H1 (cell line): ENCODE measurements around the gene PXDN. TPM values are rescaled to one million over a fixed set of nuclear protein-coding genes. Genes with fewer than 3 reads are reported as not detected.

Experiments
- CTCF ChIA-PET: fragments of 300-600 bp; sonication (Branson Sonifier 250); formaldehyde crosslinking; loops from one replicate; lab custom pipeline; 2021; ENCODE audit not compliant: partially characterized antibody; lab: Charles Lee
- POLR2A ChIA-PET: fragments of 300-600 bp; sonication (Branson Sonifier 250); formaldehyde crosslinking; loops from one replicate; lab custom pipeline; 2021; ENCODE audit warnings: inconsistent platforms; ENCODE audit not compliant: partially characterized antibody; lab: Charles Lee
- DNase-seq, 2 experiments: peaks; one replicate each; pipeline versions ENCODE4 v3.0.0 to v3.0.0-alpha.2; 2010 to 2022; ENCODE audit warnings: low spot score in 2 of 2, low read depth in 1 of 2, mixed read lengths in 1 of 2
- FAIRE-seq: peaks from 2 replicates; lab custom pipeline; 2011; peaks lifted over from hg19 to GRCh38; lab: Jason Lieb, UNC
- H2AFZ ChIP-seq: 2 replicates; pipeline ENCODE4 v1.8.1; 2012; ENCODE audit warnings: low read length, inconsistent platforms
- H2AK5ac ChIP-seq: 2 replicates; pipeline ENCODE4 v1.6.1; 2013; ENCODE audit warnings: low read depth, low read length
- H2BK120ac ChIP-seq: replicated peaks from 2 replicates; pipeline ENCODE3; 2013; ENCODE audit warnings: low read depth, low read length, inconsistent platforms
- H2BK12ac ChIP-seq: 2 replicates; pipeline ENCODE4 v1.6.1; 2013; ENCODE audit warnings: low read depth, low read length
- H2BK15ac ChIP-seq: 2 replicates; pipeline ENCODE4 v1.6.1; 2013; ENCODE audit warnings: low read length
- H2BK20ac ChIP-seq: 2 replicates; pipeline ENCODE4 v1.6.1; 2013; ENCODE audit warnings: low read length
- H2BK5ac ChIP-seq: 2 replicates; pipeline ENCODE4 v1.6.1; 2013; ENCODE audit warnings: low read depth, low read length
- H3K14ac ChIP-seq: 2 replicates; pipeline ENCODE4 v1.6.1; 2013; ENCODE audit warnings: inconsistent platforms; ENCODE audit not compliant: insufficient read length
- H3K18ac ChIP-seq: 2 replicates; pipeline ENCODE4 v1.6.1; 2013; ENCODE audit warnings: low read length; ENCODE audit errors: extremely low read depth
- H3K23ac ChIP-seq: 2 replicates; pipeline ENCODE4 v1.6.1; 2013; ENCODE audit warnings: inconsistent platforms; ENCODE audit not compliant: insufficient read length
- H3K23me2 ChIP-seq: 2 replicates; pipeline ENCODE4 v1.6.1; 2013; ENCODE audit warnings: low read depth, low read length
- H3K27ac ChIP-seq: 2 replicates; pipeline ENCODE4 v1.6.1; 2011; ENCODE audit warnings: low read depth, low read length, inconsistent platforms
- H3K27me3 ChIP-seq, 4 experiments: replicated peaks in 1 of 4; 1 replicate in 1 of 4; 2 replicates in 3 of 4; pipeline versions ENCODE4 v1.6.1 to v1.8.1; 2011 to 2013; ENCODE audit warnings: low read length in 3 of 4, mild to moderate bottlenecking in 3 of 4, inconsistent platforms in 2 of 4, mixed read lengths in 2 of 4, moderate library complexity in 1 of 4; ENCODE audit not compliant: control insufficient read depth in 3 of 4, insufficient read depth in 3 of 4; ENCODE audit errors: extremely low read depth in 1 of 4
- H3K36me3 ChIP-seq, 4 experiments: 2 replicates each; pipeline versions ENCODE4 v1.6.1 to v1.8.1; 2011 to 2013; ENCODE audit warnings: mild to moderate bottlenecking in 4 of 4, low read length in 3 of 4, moderate library complexity in 2 of 4, control low read depth in 1 of 4, inconsistent platforms in 1 of 4; ENCODE audit not compliant: insufficient read depth in 4 of 4, control insufficient read depth in 2 of 4
- H3K4ac ChIP-seq: replicated peaks from 2 replicates; pipeline ENCODE3; 2013; ENCODE audit warnings: low read length, low read depth, mixed read lengths, inconsistent platforms; ENCODE audit not compliant: insufficient read length
- H3K4me1 ChIP-seq, 4 experiments: replicated peaks in 1 of 4; 1 replicate in 1 of 4; 2 replicates in 3 of 4; pipeline versions ENCODE4 v1.6.1 to v1.8.1; 2011 to 2013; ENCODE audit warnings: low read length in 3 of 4, inconsistent platforms in 2 of 4, mixed read lengths in 1 of 4; ENCODE audit not compliant: insufficient read depth in 4 of 4, control insufficient read depth in 3 of 4
- H3K4me2 ChIP-seq, 2 experiments: 2 replicates each; pipeline versions ENCODE4 v1.6.1 to v1.8.1; 2011 to 2013; ENCODE audit warnings: low read depth in 2 of 2, low read length in 2 of 2, control low read depth in 1 of 2, inconsistent platforms in 1 of 2, mild to moderate bottlenecking in 1 of 2; ENCODE audit not compliant: insufficient read depth in 1 of 2
- H3K4me3 ChIP-seq, 4 experiments: fragments of 200-600, 300-600 bp in 1 of 4; sonication (generic), shearing (Covaris generic), sonication (Bioruptor Twin) in 1 of 4; 2 replicates each; pipeline versions ENCODE4 v1.5.1 to v1.8.1; 2011 to 2016; ENCODE audit warnings: low read length in 4 of 4, low read depth in 3 of 4, control low read depth in 2 of 4, inconsistent platforms in 2 of 4, mild to moderate bottlenecking in 2 of 4, mixed read lengths in 1 of 4, moderate library complexity in 1 of 4; ENCODE audit not compliant: insufficient read depth in 2 of 4; ENCODE audit errors: extremely low read depth in 1 of 4
- H3K56ac ChIP-seq: replicated peaks from 2 replicates; pipeline ENCODE3; 2013; ENCODE audit warnings: low read depth, mild to moderate bottlenecking, mixed read lengths, low read length, inconsistent platforms; ENCODE audit not compliant: insufficient read length
- H3K79me1 ChIP-seq: 2 replicates; pipeline ENCODE4 v1.6.1; 2013; ENCODE audit warnings: low read depth, low read length, control low read depth
- H3K79me2 ChIP-seq, 2 experiments: 2 replicates each; pipeline versions ENCODE4 v1.6.1 to v1.8.1; 2012 to 2013; ENCODE audit warnings: low read length in 2 of 2, mild to moderate bottlenecking in 2 of 2, inconsistent platforms in 1 of 2; ENCODE audit not compliant: insufficient read depth in 2 of 2, control insufficient read depth in 1 of 2
- H3K9ac ChIP-seq, 4 experiments: replicated peaks in 1 of 4; 1 replicate in 1 of 4; 2 replicates in 3 of 4; pipeline versions ENCODE4 v1.6.1 to v1.8.1; 2011 to 2013; ENCODE audit warnings: low read depth in 3 of 4, low read length in 3 of 4, control low read depth in 2 of 4, mild to moderate bottlenecking in 2 of 4, moderate library complexity in 2 of 4, inconsistent platforms in 1 of 4; ENCODE audit errors: extremely low read depth in 1 of 4
- H3K9me3 ChIP-seq, 2 experiments: 2 replicates each; pipeline versions ENCODE4 v1.6.1 to v1.8.1; 2012 to 2013; ENCODE audit warnings: mild to moderate bottlenecking in 2 of 2, moderate library complexity in 2 of 2, control low read depth in 1 of 2, inconsistent platforms in 1 of 2, low read depth in 1 of 2, low read length in 1 of 2, mixed read lengths in 1 of 2; ENCODE audit not compliant: insufficient read depth in 2 of 2
- H4K20me1 ChIP-seq, 2 experiments: replicated peaks in 1 of 2; 2 replicates each; pipeline versions ENCODE3 to v1.8.1; 2011 to 2013; ENCODE audit warnings: inconsistent platforms in 2 of 2, low read length in 2 of 2, mild to moderate bottlenecking in 1 of 2; ENCODE audit not compliant: insufficient read depth in 2 of 2, control insufficient read depth in 1 of 2
- H4K5ac ChIP-seq: 2 replicates; pipeline ENCODE4 v1.6.1; 2013; ENCODE audit warnings: low read length, low read depth, mixed read lengths, inconsistent platforms; ENCODE audit not compliant: insufficient read length
- H4K8ac ChIP-seq: 2 replicates; pipeline ENCODE4 v1.8.0; 2013; ENCODE audit warnings: mild to moderate bottlenecking, moderate library complexity, low read length, inconsistent platforms; ENCODE audit not compliant: insufficient read depth; ENCODE audit errors: extremely low read depth
- H4K91ac ChIP-seq: replicated peaks from 2 replicates; pipeline ENCODE3; 2013; ENCODE audit warnings: low read length, mixed read lengths, inconsistent platforms; ENCODE audit not compliant: insufficient read length
- RFX5 ChIP-seq: IDR thresholded peaks from 2 replicates; pipeline ENCODE4 v1.6.1; 2011; ENCODE audit warnings: low read depth, low read length, improper control_type of control experiment, borderline replicate concordance
- WGBS, 2 experiments: shearing (Covaris generic) in 1 of 2; methylation state at CpG; one replicate each; pipeline versions ENCODE4 v1.1.6 to v1.1.7; 2013 to 2015; ENCODE audit warnings: low lambda C conversion rate in 2 of 2, mixed read lengths in 2 of 2, inconsistent platforms in 1 of 2, low coverage in 1 of 2, missing lambda C conversion rate in 1 of 2; ENCODE audit not compliant: insufficient replicate concordance in 2 of 2, insufficient coverage in 1 of 2, insufficient read length in 1 of 2; ENCODE audit errors: extremely low coverage in 1 of 2, missing lambda C conversion rate in 1 of 2; 5-methylcytosine and 5-hydroxymethylcytosine counted together
- polyA plus RNA-seq, 7 experiments: library from polyadenylated mRNA; depleted of rRNA in 3 of 7; stranded (reverse) in 5 of 7; unstranded in 2 of 7; fragments of >200 nt in 5 of 7; fragments of 200-250 nt in 2 of 7; gene quantifications; 1 replicate in 5 of 7; 2 replicates in 1 of 7; 4 replicates in 1 of 7; pipeline versions ENCODE4 v1.2.1 to v1.2.3, GENCODE V29; 2011 to 2013; ENCODE audit warnings: missing spikeins in 2 of 7, mixed read lengths in 2 of 7
- total RNA-seq: library from RNA; stranded (reverse); fragmentation: NEBNext Ultra II Directional; extraction: Animal tissue kit (Norgen Biotek cat#: 25700); gene quantifications from 2 replicates; pipeline ENCODE4 v1.2.1, GENCODE V29; 2021

PXDN gene
- total and polyA plus RNA-seq, 2 of the 8 experiments (the other 6 are each of a cell fraction or from before 2014, with no cell fraction given) = 104 to 141 TPM

DNA sequence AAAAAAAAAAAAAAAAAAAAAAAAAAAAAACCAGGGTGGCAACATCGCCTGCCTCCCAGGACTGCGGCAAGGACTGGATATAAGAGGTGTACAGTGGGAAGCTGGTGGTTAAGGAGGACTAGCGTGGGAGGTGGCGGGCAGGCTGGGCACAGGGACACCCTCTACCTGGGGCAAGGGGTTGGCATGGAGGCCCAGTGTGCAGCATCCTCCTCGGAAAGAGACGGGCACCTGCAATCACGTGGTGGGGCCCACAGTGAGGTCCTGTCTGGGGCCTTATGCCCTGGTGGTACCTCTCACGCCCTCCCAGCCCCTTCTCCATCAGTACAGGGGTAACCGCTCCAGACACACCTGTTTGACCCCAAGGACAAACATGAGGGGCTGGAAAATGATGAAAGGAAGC is 27.9 kb downstream of the PXDN start:
- ChIA-PET CTCF (interaction anchor here (0.6 to 1.2 kb wide), 4 partner anchors 11 to 133 kb away, joined by 3 to 4 read pairs (median 4); no protein-coding TSS in a partner anchor), POLR2A (interaction anchor here (1.0 to 3.9 kb wide), 4 partner anchors 8 to 14 kb away, joined by 3 to 10 read pairs (median 5); no protein-coding TSS in a partner anchor)
- Histone ChIP-seq H2AK5ac (no peak overlapping the region), H2BK5ac (no peak overlapping the region), H4K91ac (no peak overlapping the region), H2AFZ (no peak overlapping the region), H4K5ac (no peak overlapping the region), H3K56ac (no peak overlapping the region), H4K20me1 (peaks cover 8 to 30% of the 10 kb centered on the region in 2 experiments), H3K79me2 (peaks cover 0 to 70% of the 10 kb centered on the region in 2 experiments), H3K23me2 (peaks cover 11% of the 10 kb centered on the region; the same call in 1 of the 2 replicates), H4K8ac (peak overlapping the region; percentile 84; the same call in 1 of the 2 replicates), H3K9ac (no peak overlapping the region), H2BK15ac (no peak overlapping the region), H3K9me3 (no peaks in the 10 kb centered on the region), H2BK20ac (no peak overlapping the region), H3K27me3 (no peaks in the 10 kb centered on the region), H3K36me3 (no peaks in the 10 kb centered on the region), H3K27ac (no peak overlapping the region), H2BK12ac (no peak overlapping the region), H3K23ac (no peak overlapping the region), H3K4me2 (no peak overlapping the region), H3K4me1 (peaks cover 0 to 24% (median 2%) of the 10 kb centered on the region in 4 experiments; a peak in 5 of 7 replicates), H3K4me3 (no peak overlapping the region), H3K14ac (no peak overlapping the region), H3K18ac (no peak overlapping the region), H3K79me1 (peaks cover 32% of the 10 kb centered on the region), H2BK120ac (no peak overlapping the region), H3K4ac (no peak overlapping the region)
- no peak for FAIRE-seq
- no peak for TF ChIP-seq RFX5
- DNase-seq = no peak
- 79% methylated on average over 8 of the region's 9 CpGs; no CpG with 5 or more reads in 1 of the 2 experiments for WGBS, 2 experiments
